Neural cell (in vitro differentiated cells): Measurements from ENCODE around the gene SLC25A4.

Source experiments
- EP300 ChIP-seq: fragments of 450-650 bp; conservative IDR thresholded peaks from 2 replicates; pipeline ENCODE4 v1.6.1; 2014; ENCODE audit warnings: antibody characterized with exemption, mild to moderate bottlenecking, moderate library complexity; ENCODE audit not compliant: poor library complexity, severe bottlenecking
- TAF1 ChIP-seq: IDR thresholded peaks from 2 replicates; pipeline ENCODE4 v1.6.1; 2012; ENCODE audit warnings: low read depth
- TF ChIP-seq, protein P1 (sequence below): fragments of 450-650 bp; IDR thresholded peaks from 2 replicates; pipeline ENCODE4 v1.5.1; 2014; ENCODE audit warnings: antibody characterized with exemption, mild to moderate bottlenecking, moderate library complexity; ENCODE audit not compliant: poor library complexity, severe bottlenecking
- TF ChIP-seq, protein P2 (sequence below): IDR thresholded peaks from 2 replicates; pipeline ENCODE4 v1.6.1; 2012; ENCODE audit warnings: borderline replicate concordance

DNA sequence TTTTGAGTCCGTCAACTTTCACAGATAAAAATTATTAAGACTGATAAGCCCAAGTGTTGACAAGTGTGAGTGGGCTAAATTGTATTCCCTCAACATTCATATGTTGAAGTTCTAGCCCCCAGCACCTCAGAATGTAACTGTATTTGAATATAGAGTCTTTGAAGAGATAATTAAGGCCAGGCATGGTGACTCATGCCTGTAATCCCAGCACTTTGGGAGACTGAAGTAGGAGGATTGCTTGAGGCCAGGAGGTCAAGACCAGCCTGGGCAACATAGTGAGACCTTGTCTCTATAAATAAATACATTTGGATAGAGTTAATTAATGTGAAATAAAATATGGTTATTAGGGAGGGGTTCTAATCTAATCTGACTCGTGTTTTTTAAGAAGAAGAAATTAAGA is 29.7 kb upstream of the SLC25A4 start:
- TF ChIP-seq, protein P1, sequence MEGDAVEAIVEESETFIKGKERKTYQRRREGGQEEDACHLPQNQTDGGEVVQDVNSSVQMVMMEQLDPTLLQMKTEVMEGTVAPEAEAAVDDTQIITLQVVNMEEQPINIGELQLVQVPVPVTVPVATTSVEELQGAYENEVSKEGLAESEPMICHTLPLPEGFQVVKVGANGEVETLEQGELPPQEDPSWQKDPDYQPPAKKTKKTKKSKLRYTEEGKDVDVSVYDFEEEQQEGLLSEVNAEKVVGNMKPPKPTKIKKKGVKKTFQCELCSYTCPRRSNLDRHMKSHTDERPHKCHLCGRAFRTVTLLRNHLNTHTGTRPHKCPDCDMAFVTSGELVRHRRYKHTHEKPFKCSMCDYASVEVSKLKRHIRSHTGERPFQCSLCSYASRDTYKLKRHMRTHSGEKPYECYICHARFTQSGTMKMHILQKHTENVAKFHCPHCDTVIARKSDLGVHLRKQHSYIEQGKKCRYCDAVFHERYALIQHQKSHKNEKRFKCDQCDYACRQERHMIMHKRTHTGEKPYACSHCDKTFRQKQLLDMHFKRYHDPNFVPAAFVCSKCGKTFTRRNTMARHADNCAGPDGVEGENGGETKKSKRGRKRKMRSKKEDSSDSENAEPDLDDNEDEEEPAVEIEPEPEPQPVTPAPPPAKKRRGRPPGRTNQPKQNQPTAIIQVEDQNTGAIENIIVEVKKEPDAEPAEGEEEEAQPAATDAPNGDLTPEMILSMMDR: no peak
- TF ChIP-seq, protein P2, sequence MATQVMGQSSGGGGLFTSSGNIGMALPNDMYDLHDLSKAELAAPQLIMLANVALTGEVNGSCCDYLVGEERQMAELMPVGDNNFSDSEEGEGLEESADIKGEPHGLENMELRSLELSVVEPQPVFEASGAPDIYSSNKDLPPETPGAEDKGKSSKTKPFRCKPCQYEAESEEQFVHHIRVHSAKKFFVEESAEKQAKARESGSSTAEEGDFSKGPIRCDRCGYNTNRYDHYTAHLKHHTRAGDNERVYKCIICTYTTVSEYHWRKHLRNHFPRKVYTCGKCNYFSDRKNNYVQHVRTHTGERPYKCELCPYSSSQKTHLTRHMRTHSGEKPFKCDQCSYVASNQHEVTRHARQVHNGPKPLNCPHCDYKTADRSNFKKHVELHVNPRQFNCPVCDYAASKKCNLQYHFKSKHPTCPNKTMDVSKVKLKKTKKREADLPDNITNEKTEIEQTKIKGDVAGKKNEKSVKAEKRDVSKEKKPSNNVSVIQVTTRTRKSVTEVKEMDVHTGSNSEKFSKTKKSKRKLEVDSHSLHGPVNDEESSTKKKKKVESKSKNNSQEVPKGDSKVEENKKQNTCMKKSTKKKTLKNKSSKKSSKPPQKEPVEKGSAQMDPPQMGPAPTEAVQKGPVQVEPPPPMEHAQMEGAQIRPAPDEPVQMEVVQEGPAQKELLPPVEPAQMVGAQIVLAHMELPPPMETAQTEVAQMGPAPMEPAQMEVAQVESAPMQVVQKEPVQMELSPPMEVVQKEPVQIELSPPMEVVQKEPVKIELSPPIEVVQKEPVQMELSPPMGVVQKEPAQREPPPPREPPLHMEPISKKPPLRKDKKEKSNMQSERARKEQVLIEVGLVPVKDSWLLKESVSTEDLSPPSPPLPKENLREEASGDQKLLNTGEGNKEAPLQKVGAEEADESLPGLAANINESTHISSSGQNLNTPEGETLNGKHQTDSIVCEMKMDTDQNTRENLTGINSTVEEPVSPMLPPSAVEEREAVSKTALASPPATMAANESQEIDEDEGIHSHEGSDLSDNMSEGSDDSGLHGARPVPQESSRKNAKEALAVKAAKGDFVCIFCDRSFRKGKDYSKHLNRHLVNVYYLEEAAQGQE: no peak
- no peak for TF ChIP-seq TAF1
- no peak for TF ChIP-seq EP300
